Bone marrow (tissue), 2 donors: ENCODE results near the gene CHTOP.

ENCODE experiments used
- DNase-seq, 2 donors: peaks; one replicate each; lab custom pipeline; 2025; lab: John Stamatoyannopoulos, UW

Gene CHTOP

DNA sequence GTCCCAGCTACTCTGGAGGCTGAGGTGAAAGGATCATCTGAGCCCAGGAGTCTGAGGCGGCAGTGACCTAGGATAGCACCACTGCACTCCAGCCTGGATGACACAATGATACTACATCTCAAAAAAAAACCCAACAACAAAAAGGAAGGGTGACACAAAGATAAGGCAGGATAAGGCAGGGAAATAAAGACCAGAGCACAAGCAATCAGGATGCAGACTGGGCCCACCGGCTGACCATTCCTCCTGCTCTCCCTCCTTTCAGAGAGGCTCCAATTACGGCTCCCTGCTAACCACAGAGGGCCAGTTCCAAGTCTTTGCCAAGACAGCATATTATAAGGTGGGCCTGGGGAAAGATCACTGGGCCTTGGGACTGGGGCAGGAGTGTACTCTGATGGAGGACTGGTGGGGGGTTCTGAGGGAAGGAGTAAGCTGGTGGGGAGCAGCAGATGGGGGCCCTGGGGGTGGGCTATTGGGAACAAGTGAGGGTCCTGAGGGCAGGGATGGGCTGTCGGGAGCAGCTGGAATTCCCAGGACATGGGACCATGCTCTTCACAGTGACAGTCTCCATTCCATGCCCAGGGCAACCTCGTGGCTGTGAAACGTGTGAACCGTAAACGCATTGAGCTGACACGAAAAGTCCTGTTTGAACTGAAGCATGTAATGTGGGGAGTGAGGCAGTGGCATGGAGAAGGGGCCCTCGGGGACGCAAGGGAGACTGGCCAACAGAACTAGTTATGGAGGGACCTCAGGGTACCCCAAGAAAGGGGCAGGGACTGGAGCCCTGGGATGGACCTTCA, 51.9 kb downstream of the CHTOP start:
- no peak for DNase-seq

GRCh38 chr1:153687346-153688125, 53.7 kb downstream of the CHTOP start:
- DNase-seq, result no peak

DNA sequence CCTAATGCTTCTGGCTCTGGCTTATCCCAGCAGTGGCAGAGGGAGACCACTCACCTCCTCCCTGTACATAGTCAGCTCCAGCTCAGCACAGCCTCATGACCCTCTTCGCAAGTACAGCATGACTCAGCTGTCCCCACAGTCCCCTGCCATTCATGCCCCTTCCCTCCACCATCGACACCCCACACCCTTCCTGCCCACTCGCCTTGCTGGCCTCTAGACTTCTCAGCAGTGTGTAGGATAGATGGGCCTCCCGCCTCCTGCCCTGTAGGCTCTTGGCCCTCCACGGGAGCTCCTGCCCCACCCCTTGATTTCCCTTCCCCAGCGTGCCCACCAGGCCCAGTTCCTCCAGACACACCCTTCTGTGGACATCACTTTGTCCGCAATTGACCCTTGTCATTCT, 54.4 kb downstream of the CHTOP start:
- no peak for DNase-seq

DNA sequence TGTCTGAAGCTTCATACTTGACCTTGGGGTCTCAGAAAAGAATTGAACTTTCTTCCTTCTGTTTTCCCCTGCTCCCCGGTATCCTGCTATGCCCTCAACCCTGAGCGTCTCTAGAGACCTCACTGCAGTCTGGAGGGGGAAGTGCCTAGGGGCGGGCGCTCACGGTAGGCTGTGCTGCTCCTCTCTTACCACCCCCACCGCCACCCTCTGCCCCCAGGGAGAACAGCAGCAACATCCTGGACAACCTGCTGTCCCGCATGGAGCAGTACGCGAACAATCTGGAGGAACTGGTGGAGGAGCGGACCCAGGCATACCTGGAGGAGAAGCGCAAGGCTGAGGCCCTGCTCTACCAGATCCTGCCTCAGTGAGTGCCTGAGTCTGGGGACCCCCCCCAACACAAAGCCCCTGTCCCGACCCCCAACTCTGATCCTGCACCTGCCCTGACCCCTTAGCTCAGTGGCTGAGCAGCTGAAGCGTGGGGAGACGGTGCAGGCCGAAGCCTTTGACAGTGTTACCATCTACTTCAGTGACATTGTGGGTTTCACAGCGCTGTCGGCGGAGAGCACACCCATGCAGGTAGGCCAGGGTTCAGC, 55.0 kb downstream of the CHTOP start:
- no peak for DNase-seq

DNA sequence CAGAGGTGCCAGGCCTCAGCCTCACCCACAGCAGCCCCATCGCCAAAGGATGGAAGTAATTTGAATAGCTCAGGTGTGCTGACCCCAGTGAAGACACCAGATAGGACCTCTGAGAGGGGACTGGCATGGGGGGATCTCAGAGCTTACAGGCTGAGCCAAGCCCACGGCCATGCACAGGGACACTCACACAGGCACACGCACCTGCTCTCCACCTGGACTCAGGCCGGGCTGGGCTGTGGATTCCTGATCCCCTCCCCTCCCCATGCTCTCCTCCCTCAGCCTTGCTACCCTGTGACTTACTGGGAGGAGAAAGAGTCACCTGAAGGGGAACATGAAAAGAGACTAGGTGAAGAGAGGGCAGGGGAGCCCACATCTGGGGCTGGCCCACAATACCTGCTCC, 59.6 kb downstream of the CHTOP start:
- DNase-seq, result no peak
